Duodenal mucosa (tissue), 2 donors: Measurements from ENCODE around the gene SLC9B2.

Experiments used
- H3K27ac ChIP-seq: one replicate; pipeline ENCODE4 v1.7.0; 2013; ENCODE audit warnings: low read depth, low read length
- H3K27me3 ChIP-seq, 2 donors: one replicate each; pipeline ENCODE4 v1.7.0; 2013; ENCODE audit warnings: low read length in 2 of 2, control low read depth in 1 of 2; ENCODE audit not compliant: insufficient read depth in 2 of 2, control insufficient read depth in 1 of 2
- H3K36me3 ChIP-seq, 2 donors: one replicate each; pipeline ENCODE4 v1.7.0; 2013; ENCODE audit warnings: low read length in 2 of 2, control low read depth in 1 of 2; ENCODE audit not compliant: insufficient read depth in 2 of 2, control insufficient read depth in 1 of 2
- H3K4me1 ChIP-seq, 2 donors: one replicate each; pipeline ENCODE4 v1.7.0; 2013; ENCODE audit warnings: low read length in 2 of 2, control low read depth in 1 of 2; ENCODE audit not compliant: insufficient read depth in 2 of 2, control insufficient read depth in 1 of 2
- H3K4me3 ChIP-seq, 2 donors: one replicate each; pipeline ENCODE4 v1.7.0; 2013; ENCODE audit warnings: low read length in 2 of 2, low read depth in 1 of 2
- H3K9ac ChIP-seq, 2 donors: one replicate each; pipeline ENCODE4 v1.7.0; 2013; ENCODE audit warnings: low read length in 2 of 2, low read depth in 1 of 2
- H3K9me3 ChIP-seq, 2 donors: one replicate each; pipeline ENCODE4 v1.7.0; 2013; ENCODE audit warnings: low read length in 2 of 2, control low read depth in 1 of 2; ENCODE audit not compliant: control insufficient read depth in 1 of 2

SLC9B2 gene

GRCh38 chr4:103024996-103025395, 51.6 kb downstream of the SLC9B2 start:
- H3K9me3 ChIP-seq, result no peaks in the 10 kb centered on the region
- H3K4me1 ChIP-seq, result peaks cover 0 to 8% of the 10 kb centered on the region in 2 donors
- H3K9ac ChIP-seq, result no peak overlapping the region
- no peak overlapping the region for H3K4me3 ChIP-seq
- H3K36me3 ChIP-seq, result no peaks in the 10 kb centered on the region
- no peaks in the 10 kb centered on the region for H3K27me3 ChIP-seq
- no peak overlapping the region for H3K27ac ChIP-seq

- no peak overlapping the region for H3K4me3 ChIP-seq
- no peak overlapping the region for H3K27ac ChIP-seq
These were observed 55.4 kb downstream of the SLC9B2 start for GRCh38 chr4:103021120-103021519.

DNA sequence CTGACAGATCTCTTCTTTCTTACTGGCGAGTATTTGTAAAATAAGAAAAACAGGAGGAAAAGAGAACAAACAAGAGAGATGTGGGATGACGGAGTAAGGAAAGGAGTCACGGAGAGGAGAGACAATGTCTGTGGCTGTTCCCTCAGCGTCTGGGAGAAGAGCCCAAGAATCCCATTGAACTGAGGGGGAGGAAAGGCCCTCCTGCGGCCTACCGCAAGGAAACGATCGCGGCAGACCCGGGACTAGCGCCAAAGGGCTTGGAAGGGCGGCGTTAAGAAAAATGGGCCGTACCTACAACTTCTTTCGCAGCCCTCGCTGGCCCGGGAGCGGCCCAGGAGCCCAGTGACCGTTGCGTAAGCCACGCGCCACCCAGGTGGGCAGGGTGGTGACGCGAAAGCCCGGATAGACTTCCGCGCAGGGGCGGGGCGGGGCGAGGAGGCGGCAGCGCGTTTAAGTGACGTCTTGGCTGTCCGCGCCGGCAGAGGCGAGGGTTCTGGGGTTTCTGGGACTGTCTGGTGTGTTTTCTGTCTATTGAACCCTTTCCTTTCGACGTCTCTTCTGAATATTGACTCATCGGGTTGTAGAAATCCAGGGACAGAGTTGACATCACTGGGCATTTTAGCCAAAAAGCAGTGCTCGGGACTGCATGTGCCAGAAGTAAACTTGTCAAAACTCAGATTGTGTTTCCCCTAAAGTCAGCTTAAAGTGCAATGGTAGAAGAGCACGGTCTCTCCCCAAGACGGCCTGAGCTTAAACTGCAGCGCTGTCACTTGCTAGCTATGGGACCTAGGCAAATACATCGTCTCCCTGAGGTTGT, 57.0 kb downstream of the SLC9B2 start, which contains the start of gene SLC9B1:
Gene SLC9B1 (minus strand): TSS at position 398 of the 817 bp plus-strand sequence. CDS start 27,994 bp downstream, outside the sequence.
- no peaks in the 10 kb centered on the region for H3K9me3 ChIP-seq
- peak within 1 kb of the TSS; percentile 87 to 93 for H3K9ac ChIP-seq
- H3K27ac ChIP-seq, result peak within 1 kb of the TSS; percentile 87
- H3K27me3 ChIP-seq, result no peaks in the 10 kb centered on the region
- peak within 1 kb of the TSS; percentile 81 to 82 for H3K4me3 ChIP-seq
- no peaks in the 10 kb centered on the region for H3K36me3 ChIP-seq
- H3K4me1 ChIP-seq, result peaks cover 6 to 12% of the 10 kb centered on the region in 2 donors

More at GRCh38 chr4:103021120-103021519, 55.4 kb downstream of the SLC9B2 start:
- Histone ChIP-seq H3K9ac (no peak overlapping the region), H3K27me3 (no peaks in the 10 kb centered on the region), H3K36me3 (no peaks in the 10 kb centered on the region), H3K9me3 (no peaks in the 10 kb centered on the region), H3K4me1 (peaks cover 6 to 18% of the 10 kb centered on the region in 2 donors)

DNA sequence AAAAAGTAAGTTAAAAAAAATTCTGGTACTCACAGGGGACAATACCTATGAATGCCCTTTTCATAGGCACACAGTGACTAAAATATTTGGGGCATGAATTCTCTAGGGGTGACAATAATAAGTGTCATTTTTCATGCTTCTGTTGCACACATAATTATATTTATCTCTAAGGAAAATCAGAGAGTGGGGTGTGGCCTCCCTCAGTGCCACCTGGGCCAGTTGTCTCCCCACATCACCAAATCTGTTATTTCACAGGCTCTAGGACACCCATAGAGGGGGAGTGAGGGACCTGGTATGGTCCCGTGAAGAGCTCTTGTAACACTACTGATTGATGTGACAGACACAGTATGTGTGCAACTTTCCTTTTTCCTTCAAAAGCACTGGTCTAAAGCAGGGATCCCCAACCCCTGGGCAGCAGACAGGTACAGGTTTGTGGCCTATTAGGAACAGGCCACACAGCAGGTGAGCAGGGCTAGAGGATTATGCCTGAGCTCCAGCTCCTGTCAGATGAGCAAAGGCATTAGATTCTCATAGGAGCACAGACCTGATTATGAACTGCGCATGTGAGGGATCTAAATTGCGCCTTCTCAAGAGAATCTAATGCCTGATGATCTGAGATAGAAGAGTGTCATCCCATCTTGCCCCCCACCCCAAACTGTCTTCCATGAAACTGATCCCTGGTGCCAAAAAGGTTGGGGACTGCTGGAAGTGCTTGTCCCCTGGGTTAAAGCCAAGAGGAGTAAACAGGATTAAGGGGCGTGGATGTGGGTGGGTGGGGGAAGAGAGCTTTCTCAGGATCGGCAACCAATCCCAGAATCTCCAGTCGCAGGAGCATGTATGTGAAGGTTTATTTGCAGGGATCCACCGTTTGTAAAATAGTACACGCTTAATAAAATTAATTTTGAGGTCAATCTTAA, 57.9 kb downstream of the SLC9B2 start:
- H3K9me3 ChIP-seq, result no peaks in the 10 kb centered on the region
- peak overlapping the region; percentile 81 to 82 for H3K4me3 ChIP-seq
- peak overlapping the region; percentile 87 to 93 for H3K9ac ChIP-seq
- H3K27ac ChIP-seq, result peak overlapping the region; percentile 87
- peaks cover 6 to 10% of the 10 kb centered on the region in 2 donors for H3K4me1 ChIP-seq
- H3K36me3 ChIP-seq, result no peaks in the 10 kb centered on the region
- no peaks in the 10 kb centered on the region for H3K27me3 ChIP-seq

DNA sequence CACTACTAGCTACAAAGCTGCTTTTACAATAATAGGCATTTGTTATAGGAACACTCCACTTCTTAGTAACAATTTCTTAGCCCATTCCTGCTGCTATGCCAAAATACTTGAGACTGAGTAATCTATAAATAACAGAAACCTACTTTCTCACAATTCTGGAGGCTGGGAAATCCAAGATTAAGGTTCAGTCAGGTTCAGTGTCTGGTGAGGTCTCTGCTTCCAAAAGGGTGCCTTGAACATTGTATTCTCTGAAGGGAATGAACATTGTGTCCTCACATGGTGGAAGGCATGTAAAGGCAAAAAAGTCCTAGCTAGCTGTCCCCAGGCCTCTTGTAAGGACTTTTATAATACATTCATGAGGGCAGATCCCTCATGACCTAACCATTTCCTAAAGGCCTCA, 64.0 kb downstream of the SLC9B2 start:
- no peaks in the 10 kb centered on the region for H3K36me3 ChIP-seq
- no peak overlapping the region for H3K9ac ChIP-seq
- peak overlapping the region; percentile 71 for H3K27ac ChIP-seq

DNA sequence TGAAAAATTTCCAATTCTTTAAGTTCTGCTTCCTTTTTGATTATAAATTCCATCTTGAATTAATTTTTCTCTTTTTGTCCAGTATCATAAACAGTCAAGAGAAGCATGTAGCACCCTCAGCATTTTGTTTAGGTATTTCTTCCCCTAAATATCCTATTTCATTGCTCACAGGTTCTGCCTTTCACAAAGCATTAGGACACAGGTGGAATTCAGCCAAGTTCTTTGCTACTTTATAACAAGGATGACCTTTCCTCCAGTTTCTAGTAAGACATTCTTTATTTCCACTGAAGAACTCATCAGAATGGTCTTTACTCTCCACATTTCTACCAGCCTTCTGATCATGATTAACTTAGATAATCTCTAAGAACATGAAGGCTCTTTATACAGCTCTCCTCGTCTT, 64.5 kb downstream of the SLC9B2 start:
- Histone ChIP-seq H3K4me1 (peaks cover 20 to 25% of the 10 kb centered on the region in 2 donors), H3K27ac (peak overlapping the region; percentile 71), H3K36me3 (no peaks in the 10 kb centered on the region), H3K27me3 (no peaks in the 10 kb centered on the region), H3K4me3 (no peak overlapping the region), H3K9me3 (no peaks in the 10 kb centered on the region), H3K9ac (no peak overlapping the region)

More for the DNA sequence above, 64.0 kb downstream of the SLC9B2 start:
- Histone ChIP-seq H3K27me3 (no peaks in the 10 kb centered on the region), H3K4me3 (no peak overlapping the region), H3K4me1 (peaks cover 20 to 25% of the 10 kb centered on the region in 2 donors), H3K9me3 (no peaks in the 10 kb centered on the region)

GRCh38 chr4:103011378-103012025, 65.1 kb downstream of the SLC9B2 start:
- H3K9ac ChIP-seq, result peak overlapping the region in 1 of 2 donors; percentile 14

DNA sequence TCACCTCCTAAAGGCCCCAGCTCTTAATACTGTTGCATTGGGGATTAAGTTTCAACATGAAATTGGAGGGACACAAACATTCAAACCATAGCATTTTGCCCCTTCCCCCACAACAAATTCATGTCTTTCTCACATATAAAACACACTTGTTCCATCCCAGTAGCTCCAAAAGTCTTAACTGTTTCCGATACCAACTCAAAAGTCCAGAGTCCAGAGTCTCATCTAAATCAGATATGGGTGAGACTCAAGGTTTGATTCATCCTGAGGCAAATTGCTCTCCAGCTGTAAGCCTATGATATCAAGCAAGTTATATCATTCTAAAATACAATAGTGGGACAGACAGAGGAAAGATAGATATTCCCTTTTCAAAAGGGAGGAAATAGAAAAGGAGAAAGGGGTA, 65.8 kb downstream of the SLC9B2 start:
- Histone ChIP-seq H3K4me1 (peaks cover 20 to 25% of the 10 kb centered on the region in 2 donors), H3K9ac (no peak overlapping the region), H3K9me3 (no peaks in the 10 kb centered on the region), H3K4me3 (no peak overlapping the region), H3K27me3 (no peaks in the 10 kb centered on the region), H3K27ac (no peak overlapping the region), H3K36me3 (no peaks in the 10 kb centered on the region)

More at GRCh38 chr4:103011378-103012025, 65.1 kb downstream of the SLC9B2 start:
- H3K27ac ChIP-seq, result peak overlapping the region; percentile 71
- no peaks in the 10 kb centered on the region for H3K9me3 ChIP-seq
- no peaks in the 10 kb centered on the region for H3K36me3 ChIP-seq
- no peak overlapping the region for H3K4me3 ChIP-seq
- no peaks in the 10 kb centered on the region for H3K27me3 ChIP-seq
- H3K4me1 ChIP-seq, result peaks cover 20 to 25% of the 10 kb centered on the region in 2 donors

GRCh38 chr4:103008875-103009729, 67.5 kb downstream of the SLC9B2 start:
- Histone ChIP-seq H3K9me3 (no peaks in the 10 kb centered on the region), H3K27ac (no peak overlapping the region), H3K9ac (no peak overlapping the region), H3K4me1 (peaks cover 20 to 25% of the 10 kb centered on the region in 2 donors), H3K36me3 (no peaks in the 10 kb centered on the region), H3K27me3 (no peaks in the 10 kb centered on the region), H3K4me3 (no peak overlapping the region)
